ENCODE results near the gene FAAP20. TPM values are rescaled to one million over a fixed set of nuclear protein-coding genes. Genes with fewer than 3 reads are reported as not detected.

Gene FAAP20
- total and polyA plus RNA-seq, 9 of the 15 experiments (the other 6 are each of a cell fraction or from before 2014, with no cell fraction given) = 0.58 to 143 (median 9.9) TPM

GRCh38 chr1:2180297-2181245, 14.0 kb downstream of the FAAP20 start (continued):
- no peak for TF ChIP-seq CHD7 (IDR thresholded peaks at IDR 0.05; ENCODE audit: low read depth, low read length)
- TF ChIP-seq JUND (IDR thresholded peaks at IDR 0.05; ENCODE audit: borderline replicate concordance, low read depth, low read length) = peak; percentile 100
- TF ChIP-seq JUND (tag; IDR thresholded peaks at IDR 0.05; ENCODE audit: borderline replicate concordance, low read depth, low read length) = peak; percentile 100
- TF ChIP-seq SRF (CRISPR knock-in tag; IDR thresholded peaks at IDR 0.05) = no peak
- TF ChIP-seq TRIM25 (IDR thresholded peaks at IDR 0.05; ENCODE audit: borderline replicate concordance) = no peak
- TF ChIP-seq ZBTB5 (IDR thresholded peaks at IDR 0.05) = no peak
- TF ChIP-seq XRCC4 (IDR thresholded peaks at IDR 0.05; ENCODE audit: extremely low read depth, insufficient read depth, insufficient read length) = no peak
- peak; percentile 77 for TF ChIP-seq HDAC2 (IDR thresholded peaks at IDR 0.05)
